ENCODE results near the gene ATP11A. TPM values are rescaled to one million over a fixed set of nuclear protein-coding genes. Genes with fewer than 3 reads are reported as not detected.

ATP11A gene
- total and polyA plus RNA-seq, 9 of the 15 experiments (the other 6 are each of a cell fraction or from before 2014, with no cell fraction given): 0.38 to 34.2 (median 4.2) TPM

- Histone ChIP-seq H2AFZ (ENCODE audit: low read depth, low read length) (no peak overlapping the region), H3K36me3 (ENCODE audit: control insufficient read depth, insufficient read depth, low read length) (no peaks in the 10 kb centered on the region), H3K79me2 (ENCODE audit: control insufficient read depth, insufficient read depth, low read length) (no peaks in the 10 kb centered on the region), H3K4me3 (no peak overlapping the region), H3K4me1 (replicated peaks in 1 of 2; ENCODE audit: control insufficient read depth in 2 of 2, insufficient read depth in 2 of 2, low read length in 2 of 2) (no peaks in the 10 kb centered on the region), H4K20me1 (replicated peaks; ENCODE audit: control insufficient read depth, insufficient read depth, low read length) (no peaks in the 10 kb centered on the region), H3K4me2 (ENCODE audit: insufficient read depth, low read length) (no peak overlapping the region), H3K9ac (ENCODE audit: insufficient read depth in 1 of 2, low read depth in 2 of 2, low read length in 2 of 2) (no peak overlapping the region), H3K27ac (ENCODE audit: extremely low read depth, low read depth, low read length) (no peak overlapping the region), H3K9me3 (replicated peaks; ENCODE audit: control insufficient read depth, insufficient read depth, low read depth, low read length) (no peaks in the 10 kb centered on the region), H3K9me1 (ENCODE audit: control insufficient read depth, insufficient read depth, low read length) (no peaks in the 10 kb centered on the region), H3K27me3 (ENCODE audit: control insufficient read depth in 2 of 2, insufficient read depth in 2 of 2, low read length in 2 of 2) (no peaks in the 10 kb centered on the region)
- intact Hi-C loops (cut with micrococcal nuclease) (no loop called here), in situ Hi-C loops (cut with MboI) (no loop called here)
- WGBS (ENCODE audit: insufficient coverage, low coverage, missing lambda C conversion rate): no CpG with 5 or more reads among the region's 1 CpG
- BruUV-seq (replicated peaks): no TSS peak
- TF ChIP-seq IFI16 (CRISPR knock-in tag; IDR thresholded peaks at IDR 0.05) (no peak), TEAD2 (tag; IDR thresholded peaks at IDR 0.05) (no peak), U2AF2 (optimal IDR thresholded peaks at IDR 0.05; ENCODE audit: low read depth, low read length) (no peak)
- ChIA-PET CTCF (ENCODE audit: low intra/inter-chr PET ratio) (no interaction called here), POLR2A (no interaction called here)
- ATAC-seq: no peak
- FAIRE-seq: no peak
- no peak for DNase-seq (ENCODE audit: extremely low read depth in 1 of 4, low spot score in 3 of 4)
Measured at GRCh38 chr13:112799394-112799793, 109.6 kb downstream of the ATP11A start.

DNA sequence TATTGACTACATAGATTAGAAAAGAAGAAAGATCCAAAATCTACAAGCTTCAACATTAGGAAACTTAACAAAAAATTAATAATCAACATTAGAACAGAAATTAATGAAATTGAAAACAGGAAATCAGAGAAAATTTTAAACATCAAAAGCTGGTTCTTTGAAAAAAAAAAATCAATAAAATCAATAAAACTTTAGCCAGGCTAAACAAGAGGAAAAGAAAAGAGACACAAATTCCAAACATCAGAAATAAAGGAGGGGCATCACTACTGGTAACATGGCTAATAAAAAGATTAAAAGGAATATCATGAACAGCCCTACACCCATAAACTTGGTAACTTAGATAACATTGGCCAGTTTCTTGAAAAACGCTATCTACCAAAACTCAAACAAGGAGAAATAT, 110.2 kb downstream of the ATP11A start:
- H3K9me1 ChIP-seq (ENCODE audit: control insufficient read depth, insufficient read depth, low read length): no peaks in the 10 kb centered on the region
- H4K20me1 ChIP-seq (replicated peaks; ENCODE audit: control insufficient read depth, insufficient read depth, low read length): no peaks in the 10 kb centered on the region
- no peak overlapping the region for H3K4me2 ChIP-seq (ENCODE audit: insufficient read depth, low read length)
- ATAC-seq (no peak), DNase-seq (ENCODE audit: extremely low read depth in 1 of 4, low spot score in 3 of 4) (no peak), FAIRE-seq (no peak)
- no peak overlapping the region for H2AFZ ChIP-seq (ENCODE audit: low read depth, low read length)
- in situ Hi-C loops (cut with MboI) (no loop called here), intact Hi-C loops (cut with micrococcal nuclease) (no loop called here)
- POLR2A ChIA-PET: no interaction called here
- no TSS peak for BruUV-seq (replicated peaks)
- no peaks in the 10 kb centered on the region for H3K9me3 ChIP-seq (replicated peaks; ENCODE audit: control insufficient read depth, insufficient read depth, low read depth, low read length)
- no peak overlapping the region for H3K9ac ChIP-seq (ENCODE audit: insufficient read depth in 1 of 2, low read depth in 2 of 2, low read length in 2 of 2)
- H3K79me2 ChIP-seq (ENCODE audit: control insufficient read depth, insufficient read depth, low read length): no peaks in the 10 kb centered on the region
- no peaks in the 10 kb centered on the region for H3K4me1 ChIP-seq (replicated peaks in 1 of 2; ENCODE audit: control insufficient read depth in 2 of 2, insufficient read depth in 2 of 2, low read length in 2 of 2)
- no peak overlapping the region for H3K4me3 ChIP-seq
- H3K27me3 ChIP-seq (ENCODE audit: control insufficient read depth in 2 of 2, insufficient read depth in 2 of 2, low read length in 2 of 2): no peaks in the 10 kb centered on the region
- no peaks in the 10 kb centered on the region for H3K36me3 ChIP-seq (ENCODE audit: control insufficient read depth, insufficient read depth, low read length)
- 89% methylated on average over 1 of the region's 1 CpG for WGBS (ENCODE audit: insufficient coverage, low coverage, missing lambda C conversion rate)
- no peak overlapping the region for H3K27ac ChIP-seq (ENCODE audit: extremely low read depth, low read depth, low read length)
- TF ChIP-seq, protein P1, sequence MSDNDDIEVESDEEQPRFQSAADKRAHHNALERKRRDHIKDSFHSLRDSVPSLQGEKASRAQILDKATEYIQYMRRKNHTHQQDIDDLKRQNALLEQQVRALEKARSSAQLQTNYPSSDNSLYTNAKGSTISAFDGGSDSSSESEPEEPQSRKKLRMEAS (CRISPR knock-in tag; IDR thresholded peaks at IDR 0.05): no peak
- no peak for TF ChIP-seq ZNF445 (CRISPR knock-in tag; IDR thresholded peaks at IDR 0.05; ENCODE audit: low read depth)
- TF ChIP-seq ZNF740 (CRISPR knock-in tag; IDR thresholded peaks at IDR 0.05): no peak
- no peak for TF ChIP-seq ZNF740 (tag; IDR thresholded peaks at IDR 0.05)
- TF ChIP-seq, protein P2, sequence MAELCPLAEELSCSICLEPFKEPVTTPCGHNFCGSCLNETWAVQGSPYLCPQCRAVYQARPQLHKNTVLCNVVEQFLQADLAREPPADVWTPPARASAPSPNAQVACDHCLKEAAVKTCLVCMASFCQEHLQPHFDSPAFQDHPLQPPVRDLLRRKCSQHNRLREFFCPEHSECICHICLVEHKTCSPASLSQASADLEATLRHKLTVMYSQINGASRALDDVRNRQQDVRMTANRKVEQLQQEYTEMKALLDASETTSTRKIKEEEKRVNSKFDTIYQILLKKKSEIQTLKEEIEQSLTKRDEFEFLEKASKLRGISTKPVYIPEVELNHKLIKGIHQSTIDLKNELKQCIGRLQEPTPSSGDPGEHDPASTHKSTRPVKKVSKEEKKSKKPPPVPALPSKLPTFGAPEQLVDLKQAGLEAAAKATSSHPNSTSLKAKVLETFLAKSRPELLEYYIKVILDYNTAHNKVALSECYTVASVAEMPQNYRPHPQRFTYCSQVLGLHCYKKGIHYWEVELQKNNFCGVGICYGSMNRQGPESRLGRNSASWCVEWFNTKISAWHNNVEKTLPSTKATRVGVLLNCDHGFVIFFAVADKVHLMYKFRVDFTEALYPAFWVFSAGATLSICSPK (IDR thresholded peaks at IDR 0.05; ENCODE audit: borderline replicate concordance): no peak
- no peak for TF ChIP-seq ARID1B (IDR thresholded peaks at IDR 0.05)
- CTCF ChIA-PET (ENCODE audit: low intra/inter-chr PET ratio): no interaction called here
